GM21825 (cell line): ENCODE results near the gene GAL3ST2.
"Not testable (repeated sequence)": the region's sequence is repeated elsewhere in the genome, so short reads cannot be mapped to it uniquely, and the experiment has no call there.

Source experiments
- ATAC-seq: cut with Tn5 transposase; IDR thresholded peaks from one replicate; pipeline ENCODE4 v1.9.1; 2021; ENCODE audit warnings: mild to moderate bottlenecking, moderate library complexity; ENCODE audit not compliant: unreplicated experiment

Gene GAL3ST2

DNA sequence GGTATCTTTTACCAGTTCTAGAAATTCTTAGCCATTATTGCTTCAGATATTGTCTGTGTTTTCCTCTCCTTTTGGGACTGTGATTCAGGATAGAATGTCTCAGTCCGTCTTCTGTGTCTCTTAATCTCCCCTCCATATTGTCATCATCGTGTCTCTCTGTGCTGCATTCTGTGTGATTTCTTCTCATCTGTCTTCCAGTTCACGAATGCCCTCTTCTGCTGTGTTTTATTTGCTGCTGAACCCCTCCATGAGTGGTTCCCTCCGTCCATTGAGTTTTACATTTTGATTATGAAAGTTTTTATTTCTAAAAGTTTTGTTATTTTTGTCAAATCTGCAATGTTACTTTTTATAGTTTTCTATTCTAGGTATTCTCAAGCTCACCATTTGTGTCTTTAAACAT is 30.5 kb upstream of the GAL3ST2 start:
- no peak for ATAC-seq

DNA sequence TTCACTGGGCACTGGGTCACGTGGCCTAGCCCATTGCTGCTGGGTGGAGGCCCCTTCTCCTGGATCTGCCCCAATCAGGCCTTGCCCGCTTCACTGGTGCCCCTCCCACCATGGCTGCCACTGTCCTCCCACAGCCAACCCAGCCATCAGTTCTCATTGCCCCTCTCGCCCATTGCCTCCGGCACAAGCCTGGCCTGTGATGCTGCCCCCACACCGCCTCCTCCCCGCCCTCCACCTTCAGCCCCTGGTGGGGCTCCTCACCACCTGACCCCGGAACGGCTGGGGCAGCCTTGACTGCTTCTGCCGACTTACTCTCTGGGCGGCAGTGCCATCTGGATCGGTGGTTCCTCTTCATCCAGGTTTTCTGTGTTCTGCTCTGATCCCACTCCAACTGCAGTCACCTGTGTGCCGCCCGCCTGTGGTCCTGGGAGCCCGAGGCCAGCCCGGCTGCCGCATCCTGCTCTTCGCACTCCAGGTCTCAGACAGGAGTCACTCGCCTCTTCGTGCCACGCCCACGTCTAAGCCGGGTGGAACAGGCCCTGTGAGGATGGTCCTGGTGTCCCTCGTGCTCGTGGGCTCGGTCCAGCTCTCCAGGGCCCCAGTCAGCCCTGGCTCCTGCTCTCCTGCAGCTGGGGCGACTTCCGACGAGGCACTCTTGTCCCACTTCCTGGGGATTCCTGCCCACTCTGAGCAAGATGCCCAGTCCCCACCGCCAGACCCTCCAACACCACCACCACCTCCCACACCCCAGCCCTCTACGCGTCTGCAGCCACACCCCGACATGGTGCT is 28.0 kb upstream of the GAL3ST2 start:
- no peak for ATAC-seq

DNA sequence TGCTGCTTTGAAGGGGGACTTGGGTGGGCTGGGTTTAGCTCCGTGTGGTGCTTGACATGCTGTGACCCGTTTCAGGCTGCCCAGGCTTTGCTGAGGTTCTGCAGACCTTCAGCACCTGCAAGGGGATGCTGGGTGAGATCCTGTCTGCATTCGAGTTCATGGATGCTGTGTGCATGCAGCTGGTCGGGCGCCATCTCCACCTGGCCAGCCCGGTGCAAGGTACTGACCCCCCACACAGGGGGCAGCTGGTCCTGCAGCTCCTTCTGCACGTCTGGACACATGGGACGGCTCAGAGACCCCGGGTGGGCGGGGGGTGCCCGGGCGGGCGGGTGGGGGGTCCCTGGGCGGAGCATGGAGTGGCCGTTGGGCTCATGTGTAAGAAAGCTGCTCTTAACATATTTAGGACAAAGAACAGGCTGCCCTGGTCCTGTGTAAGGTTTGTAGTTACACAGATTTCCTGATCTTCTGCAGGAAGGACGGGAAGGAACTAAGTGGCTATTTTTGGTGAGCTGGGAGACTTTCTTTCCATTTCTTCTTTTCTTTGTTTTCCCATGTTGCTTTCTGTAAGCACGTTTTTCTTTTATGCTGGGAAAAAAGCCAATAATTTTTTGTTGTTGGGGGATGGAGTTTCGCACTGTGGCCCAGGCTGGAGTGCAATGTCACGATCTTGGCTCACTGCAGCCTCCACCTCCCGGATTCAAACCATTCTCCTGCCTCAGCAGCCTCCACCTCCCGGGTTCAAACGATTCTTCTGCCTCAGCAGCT is 26.4 kb upstream of the GAL3ST2 start:
- ATAC-seq = no peak

DNA sequence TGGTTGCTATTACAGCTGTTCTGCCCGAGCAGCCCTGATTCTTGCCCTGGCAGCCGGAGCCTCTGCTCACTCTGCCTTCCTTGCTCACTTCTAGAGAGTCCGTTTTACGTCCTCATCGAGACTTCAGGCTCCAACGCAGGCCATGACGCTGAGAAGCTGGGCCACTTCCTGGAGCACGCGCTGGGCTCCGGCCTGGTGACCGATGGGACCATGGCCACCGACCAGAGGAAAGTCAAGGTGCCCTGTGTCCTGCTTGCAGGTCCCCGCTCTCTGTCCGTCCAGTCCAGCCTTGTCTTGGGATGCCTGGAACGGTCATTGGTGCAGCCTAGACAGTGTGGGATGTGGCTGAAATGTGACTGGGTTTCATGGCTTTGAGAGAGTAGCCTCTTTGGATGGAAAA is 25.5 kb upstream of the GAL3ST2 start:
- no peak for ATAC-seq

DNA sequence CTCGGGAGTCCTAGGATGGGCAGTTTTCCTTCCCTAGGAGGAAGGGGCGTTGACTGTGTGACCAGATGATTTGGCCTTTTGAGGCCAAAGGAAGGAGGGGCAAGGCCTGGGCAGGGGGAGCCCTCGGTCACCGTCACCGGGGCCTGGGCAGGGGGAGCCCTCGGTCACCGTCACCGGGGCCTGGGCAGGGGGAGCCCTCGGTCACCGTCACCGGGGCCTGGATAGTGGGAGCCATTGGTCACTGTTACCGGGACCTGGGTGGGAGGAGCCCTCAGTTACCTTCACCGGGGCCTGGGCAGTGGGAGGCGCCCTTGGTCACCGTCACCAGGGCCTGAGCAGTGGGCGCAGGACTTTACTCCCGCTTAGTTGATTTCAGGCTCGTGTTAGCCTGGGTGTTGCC is 24.8 kb upstream of the GAL3ST2 start:
- no peak for ATAC-seq

DNA sequence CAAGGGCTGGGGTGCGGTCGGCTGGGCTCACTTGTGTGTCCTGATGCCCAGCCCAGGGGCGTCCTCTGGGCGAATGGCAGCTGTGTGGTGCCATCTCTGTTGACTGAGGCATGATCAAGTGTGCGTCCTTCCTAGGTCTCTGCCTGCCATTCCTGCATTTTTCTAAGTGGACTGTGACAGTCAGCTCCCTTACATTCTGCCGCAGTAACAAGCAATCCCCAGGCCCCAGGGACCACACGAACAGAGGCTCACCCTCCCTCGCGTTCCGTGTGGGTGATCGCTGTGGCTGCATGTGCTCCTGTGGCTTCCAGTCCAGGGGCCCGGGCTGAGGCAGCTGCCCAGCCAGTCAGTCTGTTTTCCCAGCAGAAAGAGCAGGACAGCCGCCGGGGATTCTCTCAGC is 24.4 kb upstream of the GAL3ST2 start:
- ATAC-seq = no peak

DNA sequence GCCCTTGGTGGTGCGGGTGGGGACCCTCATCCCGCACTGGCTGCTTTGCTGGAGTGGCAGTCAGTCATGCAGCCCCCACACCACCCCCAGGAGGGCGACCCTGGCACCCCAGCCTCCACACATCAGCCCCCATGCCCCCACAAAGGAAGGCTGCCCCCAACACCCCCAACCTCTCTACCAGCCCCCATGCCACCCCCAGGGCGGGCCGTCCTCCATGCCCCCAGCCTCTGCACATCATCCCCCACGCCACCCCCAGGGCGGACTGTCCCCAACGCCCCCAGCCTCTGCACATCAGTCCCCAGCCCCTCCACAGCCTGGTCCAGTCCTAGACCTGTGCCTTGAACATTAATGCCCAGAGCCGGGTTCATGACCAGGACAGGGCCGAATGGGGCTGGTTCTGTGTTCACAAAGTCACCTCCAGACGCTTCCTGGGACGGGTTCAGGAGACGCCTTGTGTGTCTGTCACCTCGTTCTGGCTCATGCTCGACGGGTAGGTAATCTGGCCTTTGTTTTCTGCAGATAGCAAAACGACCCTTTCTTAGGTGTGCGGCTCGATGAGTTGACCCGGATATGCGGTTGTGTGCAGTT is 23.8 kb upstream of the GAL3ST2 start:
- ATAC-seq = no peak

DNA sequence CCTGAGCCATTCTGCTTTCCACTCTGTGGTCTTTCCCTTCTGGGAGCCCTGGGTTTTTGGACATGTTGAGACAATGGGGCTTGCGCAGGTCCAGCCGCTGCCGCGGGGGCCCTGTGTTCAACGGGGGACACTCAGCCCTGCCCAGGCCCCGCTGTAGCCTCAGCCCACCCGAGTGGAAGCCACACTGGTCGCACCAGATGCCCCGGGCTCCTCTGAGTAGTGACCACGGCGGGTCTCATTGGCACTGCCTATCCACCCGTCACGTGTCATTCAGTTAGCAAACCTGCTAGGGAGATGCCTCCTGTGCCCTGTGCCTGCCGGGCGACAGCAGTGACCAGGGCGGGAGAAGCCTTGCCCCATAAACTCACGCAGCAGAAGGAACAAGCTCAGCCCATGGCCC is 23.1 kb upstream of the GAL3ST2 start:
- no peak for ATAC-seq

DNA sequence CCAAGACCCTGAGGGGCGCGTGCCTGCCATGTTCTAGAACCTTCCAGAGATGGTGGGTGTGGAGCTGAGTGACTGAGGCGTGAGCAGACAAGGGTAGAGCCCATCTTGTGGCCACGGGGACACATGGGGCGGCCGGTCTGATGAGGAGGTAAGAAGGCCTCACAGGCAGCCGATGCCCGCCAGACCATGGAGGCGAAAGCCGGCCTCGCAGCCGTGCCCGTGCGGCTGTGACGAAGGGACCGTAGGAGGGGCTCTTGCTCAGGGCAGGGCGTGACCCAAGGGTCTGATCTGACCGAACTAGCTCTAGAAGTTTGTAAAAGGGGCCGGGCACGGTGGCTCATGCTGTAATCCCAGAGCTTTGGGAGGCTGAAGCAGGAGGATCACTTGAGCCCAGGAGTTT is 22.6 kb upstream of the GAL3ST2 start:
- ATAC-seq = no peak

DNA sequence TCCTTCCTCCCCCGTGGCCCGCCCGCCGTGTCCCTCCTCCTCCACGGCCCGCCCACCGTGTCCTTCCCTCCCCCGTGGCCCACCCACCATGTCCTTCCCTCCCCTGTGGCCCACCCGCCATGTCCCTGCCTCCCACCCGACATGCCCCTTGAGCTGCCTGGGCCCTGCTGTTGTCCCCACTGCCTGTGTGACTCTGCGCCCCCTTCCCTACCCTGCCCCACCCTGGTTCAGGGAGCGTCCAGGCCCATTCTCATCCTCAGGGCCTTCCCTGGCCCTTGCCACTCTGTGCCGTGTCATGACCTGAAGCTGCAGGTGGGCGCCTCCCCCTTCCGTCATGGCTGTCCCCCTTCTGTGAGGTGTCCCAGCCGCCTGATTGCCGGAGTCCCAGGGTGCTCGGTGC is 21.5 kb upstream of the GAL3ST2 start:
- ATAC-seq = no peak

DNA sequence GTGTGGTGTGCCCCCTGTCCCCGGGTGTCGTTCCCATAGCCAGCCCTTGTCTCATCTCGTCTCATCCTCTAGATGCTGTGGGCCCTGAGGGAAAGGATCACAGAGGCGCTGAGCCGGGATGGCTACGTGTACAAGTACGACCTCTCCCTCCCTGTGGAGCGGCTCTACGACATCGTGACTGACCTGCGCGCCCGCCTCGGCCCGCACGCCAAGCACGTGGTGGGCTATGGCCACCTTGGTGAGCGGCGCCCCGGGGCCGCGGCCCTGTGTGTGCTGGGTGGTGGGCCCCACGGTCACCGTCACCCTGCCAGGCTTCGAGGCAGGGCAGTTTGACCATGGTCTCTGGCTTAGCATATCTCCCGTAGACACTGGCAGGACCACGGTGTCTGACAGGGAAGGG is 20.8 kb upstream of the GAL3ST2 start:
- no peak for ATAC-seq

DNA sequence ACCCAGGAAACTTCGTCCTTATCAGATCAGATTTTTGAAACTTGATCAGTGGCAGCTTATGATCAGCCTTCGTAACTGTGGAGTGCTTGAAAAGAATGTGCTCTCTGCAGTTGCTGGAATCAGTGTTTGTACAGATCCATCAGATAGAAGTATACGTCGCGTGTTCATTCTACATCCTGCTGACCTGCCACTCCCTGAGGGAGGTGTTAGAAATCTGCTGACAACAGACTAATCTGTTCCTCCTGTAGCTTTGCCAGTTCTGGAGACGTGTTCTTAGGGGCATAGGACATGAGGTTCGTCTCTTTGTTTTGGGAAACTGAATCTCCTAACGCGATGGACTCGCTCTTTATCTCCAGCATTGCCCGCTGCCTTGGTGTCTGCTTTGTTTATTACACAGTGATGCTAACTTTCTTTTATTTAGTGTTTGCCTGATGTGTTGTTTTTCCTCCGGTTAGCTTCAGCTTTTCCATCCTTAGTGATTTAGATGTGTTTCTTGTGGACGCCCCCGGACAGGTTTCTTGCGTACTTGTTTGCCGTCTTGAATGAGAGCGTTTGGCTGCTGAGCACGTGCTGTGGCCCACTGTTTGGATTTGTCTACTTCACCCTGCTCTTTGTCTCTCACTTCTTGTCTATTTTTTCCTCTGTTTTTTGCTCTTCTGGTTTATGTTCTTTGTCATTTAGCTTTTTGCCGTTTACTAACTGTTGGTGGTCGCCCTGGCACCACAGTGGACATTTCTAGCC is 17.4 kb upstream of the GAL3ST2 start:
- ATAC-seq = no peak

DNA sequence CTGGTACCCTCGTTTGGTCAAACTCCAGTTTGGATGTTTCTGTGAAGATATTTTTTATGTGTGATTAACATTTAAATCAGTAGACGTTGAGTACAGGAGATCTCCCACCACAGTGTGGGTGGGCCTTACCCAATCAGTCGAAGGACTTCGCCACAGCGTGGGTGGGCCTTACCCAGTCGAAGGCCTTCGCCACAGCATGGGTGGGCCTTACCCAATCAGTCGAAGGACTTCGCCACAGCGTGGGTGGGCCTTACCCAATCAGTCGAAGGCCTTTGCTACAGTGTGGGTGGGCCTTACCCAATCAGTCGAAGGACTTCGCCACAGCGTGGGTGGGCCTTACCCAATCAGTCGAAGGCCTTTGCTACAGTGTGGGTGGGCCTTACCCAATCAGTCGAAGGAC is 16.7 kb upstream of the GAL3ST2 start:
- not testable (repeated sequence) for ATAC-seq

DNA sequence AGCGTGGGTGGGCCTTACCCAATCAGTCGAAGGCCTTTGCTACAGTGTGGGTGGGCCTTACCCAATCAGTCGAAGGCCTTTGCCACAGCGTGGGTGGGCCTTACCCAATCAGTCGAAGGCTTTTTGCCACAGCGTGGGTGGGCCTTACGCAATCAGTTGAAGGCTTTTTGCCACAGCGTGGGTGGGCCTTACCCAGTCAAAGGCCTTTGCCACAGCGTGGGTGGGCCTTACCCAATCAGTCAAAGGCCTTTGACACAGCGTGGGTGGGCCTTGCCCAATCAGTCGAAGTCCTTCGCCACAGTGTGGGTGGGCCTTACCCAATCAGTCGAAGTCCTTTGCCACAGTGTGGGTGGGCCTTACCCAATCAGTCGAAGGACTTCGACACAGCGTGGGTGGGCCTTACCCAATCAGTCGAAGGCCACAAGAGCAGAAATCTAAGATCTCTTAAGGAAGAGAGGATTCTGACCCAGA is 16.3 kb upstream of the GAL3ST2 start:
- no peak for ATAC-seq

DNA sequence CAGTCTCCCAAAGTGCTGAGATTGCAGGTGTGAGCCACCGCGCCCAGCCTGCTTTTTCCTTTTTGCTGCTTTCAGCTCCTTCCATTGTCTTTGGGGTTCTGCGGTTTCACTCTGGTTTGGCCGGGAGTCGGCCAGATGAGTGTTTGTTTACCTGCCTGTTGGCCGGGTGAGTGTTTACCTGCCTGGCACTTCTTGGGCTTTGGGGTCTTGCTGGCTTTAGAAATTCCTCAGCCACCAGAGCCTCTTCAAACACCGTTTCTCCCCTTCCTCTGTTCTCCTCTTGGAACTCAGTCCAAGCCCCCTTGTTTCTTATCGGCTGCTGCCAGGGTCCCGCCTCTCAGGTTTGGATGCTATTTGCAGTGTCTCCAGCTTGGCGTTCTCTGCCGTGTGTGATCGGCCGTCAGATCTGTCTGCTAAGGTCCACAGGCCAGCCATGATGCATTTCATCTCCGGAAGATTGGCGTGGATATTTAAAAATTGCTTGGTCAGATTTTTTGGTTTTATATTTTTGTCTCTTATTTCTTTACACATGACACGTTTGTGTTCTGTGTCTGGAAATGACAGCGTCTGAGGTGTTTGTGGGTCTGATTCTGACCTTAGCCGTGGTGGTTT is 14.2 kb upstream of the GAL3ST2 start:
- ATAC-seq = no peak

DNA sequence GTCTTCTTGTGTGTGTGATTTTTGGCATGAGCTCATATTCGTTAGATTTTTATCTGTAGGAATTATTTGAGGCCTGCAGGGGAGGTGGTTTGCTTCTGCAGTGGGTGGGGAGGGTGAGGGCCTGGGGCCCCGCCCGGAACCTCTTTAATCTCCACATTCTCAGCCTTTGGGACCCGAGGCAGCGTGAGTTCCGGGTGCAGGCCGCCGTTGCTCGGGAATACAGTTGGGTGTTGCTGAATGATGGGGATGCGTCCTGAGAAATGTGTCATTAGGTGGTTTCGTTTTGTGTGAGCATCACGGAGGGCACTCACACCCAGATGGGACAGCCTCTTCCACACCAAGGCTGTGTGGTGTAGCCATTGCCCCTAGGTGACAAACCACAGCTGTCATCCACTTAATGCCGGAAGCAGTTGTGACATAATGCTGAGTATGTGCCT is 13.7 kb upstream of the GAL3ST2 start:
- no peak for ATAC-seq

DNA sequence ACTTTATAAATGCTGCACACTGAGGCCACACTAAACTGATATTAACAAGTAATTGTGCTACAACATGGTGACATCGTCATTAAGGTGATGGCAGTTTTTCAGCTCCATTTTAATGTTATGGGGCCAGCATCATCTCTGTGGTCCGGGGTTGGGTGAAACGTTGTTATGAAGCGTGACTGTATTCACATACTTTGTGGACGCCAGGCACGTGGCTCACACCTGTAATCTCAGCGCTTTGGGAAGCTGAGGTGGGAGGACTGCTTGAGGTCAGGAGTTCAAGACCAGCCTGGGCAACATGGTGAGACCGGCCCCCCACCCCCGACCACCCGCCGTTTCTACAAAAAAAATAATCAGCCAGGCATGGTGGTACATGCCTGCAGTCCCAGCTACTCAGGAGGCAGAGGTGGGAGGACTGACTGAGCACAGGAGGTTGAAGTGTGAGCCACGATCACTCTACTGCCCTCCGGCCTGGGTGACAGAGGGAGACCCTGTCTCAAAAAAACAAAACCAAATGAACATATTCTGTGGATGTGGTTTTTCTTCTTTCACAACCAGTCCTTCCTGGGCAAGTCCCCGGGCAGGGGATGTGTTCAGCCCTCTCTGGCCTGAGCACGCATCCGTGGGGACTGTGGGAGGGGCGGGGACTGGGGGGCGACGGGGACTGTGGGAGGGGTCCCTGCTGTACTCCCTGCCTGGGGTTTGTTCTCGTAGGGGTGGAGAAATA is 12.9 kb upstream of the GAL3ST2 start:
- no peak for ATAC-seq

DNA sequence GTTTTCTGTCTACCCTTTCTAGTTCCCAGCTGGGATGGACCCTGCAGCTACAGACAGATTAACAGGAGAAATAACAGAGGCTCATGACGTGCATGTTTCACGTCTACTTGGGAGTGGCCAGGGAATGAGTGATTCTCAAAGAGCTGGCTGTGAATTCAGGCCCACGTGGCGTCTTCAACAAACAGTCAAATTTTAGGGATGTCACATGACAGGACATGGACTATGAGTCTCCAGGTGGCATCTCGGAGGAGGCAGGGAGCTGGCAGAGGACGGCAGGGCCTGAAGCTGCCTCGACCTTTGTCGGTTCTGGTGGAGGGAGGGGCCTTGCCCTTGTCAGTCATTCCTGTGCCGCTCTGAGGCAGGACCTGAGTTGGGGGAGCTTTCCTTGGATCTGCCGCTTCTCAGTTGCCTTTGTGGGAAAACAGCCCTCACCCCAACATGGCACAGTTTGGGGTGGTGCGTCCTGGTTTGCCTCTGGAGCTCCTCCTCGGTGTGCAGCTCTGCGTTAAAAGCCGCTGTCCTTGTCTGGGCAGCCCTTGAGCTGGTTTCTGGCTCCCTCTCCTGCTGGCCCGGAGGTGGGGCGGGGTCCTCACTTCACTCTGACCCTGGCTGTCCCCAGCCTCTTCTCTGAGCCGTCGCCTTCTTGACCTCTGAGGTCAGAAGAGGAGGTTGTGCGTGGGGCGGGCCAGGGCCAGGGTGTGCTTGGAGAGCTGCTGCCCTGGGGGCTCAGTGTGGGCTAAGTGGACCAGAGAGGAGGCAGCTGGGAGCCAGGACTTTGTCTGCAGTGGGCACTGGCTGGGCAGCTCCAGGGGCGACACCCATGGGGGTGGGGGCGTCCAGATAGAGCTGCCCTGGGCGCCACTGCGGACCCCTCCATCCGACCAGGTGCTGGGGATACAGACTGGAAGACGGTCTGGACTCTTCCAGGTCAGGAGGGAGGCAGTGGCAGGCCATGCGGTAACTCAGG is 12.1 kb upstream of the GAL3ST2 start:
- ATAC-seq = no peak
